ENCODE results near the gene ANKRD27. TPM values are rescaled to one million over a fixed set of nuclear protein-coding genes. Genes with fewer than 3 reads are reported as not detected.

ANKRD27 gene
- total RNA-seq, 4 donors from 2014 or later: 14.7 to 44.3 (median 34.6) TPM

- H3K4me3 ChIP-seq: no peak overlapping the region
- H3K9me3 ChIP-seq: no peaks in the 10 kb centered on the region
- no peak for DNase-seq
- H3K4me1 ChIP-seq: peaks cover 9 to 29% (median 15%) of the 10 kb centered on the region in 4 donors
- intact Hi-C loops (cut with DNase I; ENCODE audit: low total_unique reads): no loop called here
- no peak overlapping the region for H3K27ac ChIP-seq
- no peaks in the 10 kb centered on the region for H3K27me3 ChIP-seq
- no peak for TF ChIP-seq POLR2AphosphoS5 (IDR thresholded peaks at IDR 0.05)
- TF ChIP-seq CTCF (IDR thresholded peaks at IDR 0.05): no peak
- TF ChIP-seq POLR2A (IDR thresholded peaks at IDR 0.05): no peak
- no peak for TF ChIP-seq EP300 (IDR thresholded peaks at IDR 0.05; ENCODE audit: low read depth)
- WGBS, 2 donors (ENCODE audit: low coverage in 1 of 2): 80 to 98% methylated on average over 1 to 11 of the region's 11 CpGs
- in situ Hi-C loops (cut with MboI; ENCODE audit: low pct_ligation_motif_present in 1 of 4, low pct_unique_long_range_greater_than_20kb in 1 of 4, low sequenced_read_pairs in 3 of 4): no loop called here
- H3K36me3 ChIP-seq: peaks cover 0 to 30% (median 12%) of the 10 kb centered on the region in 4 donors
Measured at GRCh38 chr19:32649751-32650150, 25.2 kb downstream of the ANKRD27 start.

GRCh38 chr19:32647361-32647760 lies 27.6 kb downstream of the ANKRD27 start:
- H3K27ac ChIP-seq: no peak overlapping the region
- 85 to 96% methylated on average over 4 to 8 of the region's 8 CpGs for WGBS, 2 donors (ENCODE audit: low coverage in 1 of 2)
- H3K4me3 ChIP-seq: no peak overlapping the region
- H3K27me3 ChIP-seq: no peaks in the 10 kb centered on the region
- H3K4me1 ChIP-seq: peaks cover under 1 to 10% (median 7%) of the 10 kb centered on the region in 4 donors
- in situ Hi-C loops (cut with MboI; ENCODE audit: low pct_ligation_motif_present in 1 of 4, low pct_unique_long_range_greater_than_20kb in 1 of 4, low sequenced_read_pairs in 3 of 4) (no loop called here), intact Hi-C loops (cut with DNase I; ENCODE audit: low total_unique reads) (no loop called here)
- peaks cover 0 to 42% (median 19%) of the 10 kb centered on the region in 4 donors for H3K36me3 ChIP-seq
- no peak for DNase-seq
- no peaks in the 10 kb centered on the region for H3K9me3 ChIP-seq
- no peak for TF ChIP-seq POLR2A (IDR thresholded peaks at IDR 0.05)
- no peak for TF ChIP-seq POLR2AphosphoS5 (IDR thresholded peaks at IDR 0.05)

GRCh38 chr19:32646556-32646955 lies 28.4 kb downstream of the ANKRD27 start:
- TF ChIP-seq POLR2A (IDR thresholded peaks at IDR 0.05) (no peak), EP300 (IDR thresholded peaks at IDR 0.05; ENCODE audit: low read depth) (no peak), CTCF (IDR thresholded peaks at IDR 0.05) (no peak), POLR2AphosphoS5 (IDR thresholded peaks at IDR 0.05) (no peak)
- Histone ChIP-seq H3K27ac (no peak overlapping the region), H3K4me1 (peaks cover 0 to 2% (median under 1%) of the 10 kb centered on the region in 4 donors), H3K4me3 (no peak overlapping the region), H3K27me3 (no peaks in the 10 kb centered on the region), H3K9me3 (no peaks in the 10 kb centered on the region), H3K36me3 (peaks cover 0 to 48% (median 19%) of the 10 kb centered on the region in 4 donors)
- intact Hi-C loops (cut with DNase I; ENCODE audit: low total_unique reads) (no loop called here), in situ Hi-C loops (cut with MboI; ENCODE audit: low pct_ligation_motif_present in 1 of 4, low pct_unique_long_range_greater_than_20kb in 1 of 4, low sequenced_read_pairs in 3 of 4) (no loop called here)
- DNase-seq: no peak
- 74 to 93% methylated on average over 3 to 6 of the region's 6 CpGs for WGBS, 2 donors (ENCODE audit: low coverage in 1 of 2)

- no peak overlapping the region for H3K4me3 ChIP-seq
- WGBS, 2 donors (ENCODE audit: low coverage in 1 of 2): 80 to 91% methylated on average over 1 to 12 of the region's 12 CpGs
- in situ Hi-C loops (cut with MboI; ENCODE audit: low pct_ligation_motif_present in 1 of 4, low pct_unique_long_range_greater_than_20kb in 1 of 4, low sequenced_read_pairs in 3 of 4) (no loop called here), intact Hi-C loops (cut with DNase I; ENCODE audit: low total_unique reads) (no loop called here)
- DNase-seq: peak; percentile 15
- peaks cover 0 to 51% (median 22%) of the 10 kb centered on the region in 4 donors for H3K36me3 ChIP-seq
- TF ChIP-seq EP300 (IDR thresholded peaks at IDR 0.05; ENCODE audit: low read depth) (no peak), POLR2AphosphoS5 (IDR thresholded peaks at IDR 0.05) (no peak), CTCF (IDR thresholded peaks at IDR 0.05) (no peak), POLR2A (IDR thresholded peaks at IDR 0.05) (no peak)
- no peaks in the 10 kb centered on the region for H3K27me3 ChIP-seq
- H3K9me3 ChIP-seq: no peaks in the 10 kb centered on the region
- H3K4me1 ChIP-seq: no peaks in the 10 kb centered on the region
- no peak overlapping the region for H3K27ac ChIP-seq
Measured at GRCh38 chr19:32642771-32643170, 32.2 kb downstream of the ANKRD27 start.

- H3K27me3 ChIP-seq: no peaks in the 10 kb centered on the region
- H3K4me1 ChIP-seq: no peaks in the 10 kb centered on the region
- TF ChIP-seq CTCF (IDR thresholded peaks at IDR 0.05) (no peak), POLR2A (IDR thresholded peaks at IDR 0.05) (no peak), EP300 (IDR thresholded peaks at IDR 0.05; ENCODE audit: low read depth) (no peak), POLR2AphosphoS5 (IDR thresholded peaks at IDR 0.05) (no peak)
- no peak overlapping the region for H3K4me3 ChIP-seq
- WGBS, 2 donors (ENCODE audit: low coverage in 1 of 2): 97% methylated on average over 12 of the region's 13 CpGs; no CpG with 5 or more reads in 1 of the 2 donors
- peaks cover 0 to 32% (median 14%) of the 10 kb centered on the region in 4 donors for H3K36me3 ChIP-seq
- DNase-seq: no peak
- H3K27ac ChIP-seq: no peak overlapping the region
- H3K9me3 ChIP-seq: no peaks in the 10 kb centered on the region
- in situ Hi-C loops (cut with MboI; ENCODE audit: low pct_ligation_motif_present in 1 of 4, low pct_unique_long_range_greater_than_20kb in 1 of 4, low sequenced_read_pairs in 3 of 4): no loop called here
- intact Hi-C loops (cut with DNase I; ENCODE audit: low total_unique reads): no loop called here
Measured at GRCh38 chr19:32638625-32639024, 36.4 kb downstream of the ANKRD27 start.
